NB4 (cell line): ENCODE data around the gene CLNS1A.

Source experiments
- DNase-seq: peaks from one replicate; pipeline ENCODE4 v3.0.0; 2010; ENCODE audit warnings: low read depth
- H3K4me3 ChIP-seq: one replicate; pipeline ENCODE4 v1.5.1; 2011; ENCODE audit warnings: mild to moderate bottlenecking, low read depth, low read length, moderate library complexity
- MAX ChIP-seq: IDR thresholded peaks from 2 replicates; pipeline ENCODE4 v1.6.1; 2011; ENCODE audit warnings: low read depth, low read length
- MYC ChIP-seq: IDR thresholded peaks from 2 replicates; pipeline ENCODE4 v1.6.1; 2011; ENCODE audit warnings: low read depth, low read length
- POLR2A ChIP-seq: IDR thresholded peaks from 2 replicates; pipeline ENCODE4 v1.6.1; 2011; ENCODE audit warnings: mild to moderate bottlenecking; ENCODE audit not compliant: insufficient read length; ENCODE audit errors: extremely low read depth
- TF ChIP-seq, protein P1 (sequence below): IDR thresholded peaks from one replicate; pipeline ENCODE4 v1.5.1; 2012; ENCODE audit warnings: low read depth, low read length

CLNS1A gene

DNA sequence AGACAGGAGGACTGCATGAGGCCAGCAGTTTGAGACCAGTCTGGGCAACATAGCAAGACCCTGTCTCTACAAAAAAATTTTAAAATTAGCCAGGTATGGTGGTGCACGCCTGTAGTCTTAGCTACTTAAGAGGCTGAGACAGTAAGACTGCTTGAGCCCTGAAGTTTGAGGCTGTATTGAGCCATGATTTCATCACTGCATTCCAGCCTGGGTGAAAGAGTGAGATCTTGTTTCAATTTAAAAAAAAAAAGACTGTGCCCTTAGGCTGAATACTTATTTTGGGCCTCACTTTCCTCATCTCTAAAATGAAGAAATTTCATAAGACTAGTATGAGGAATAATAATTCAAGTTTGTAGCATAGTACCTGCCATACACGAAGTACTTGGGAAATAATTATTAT lies 41.0 kb downstream of the CLNS1A start:
- no peak overlapping the region for H3K4me3 ChIP-seq
- no peak for TF ChIP-seq MAX
- TF ChIP-seq MYC, result no peak
- TF ChIP-seq, protein P1, sequence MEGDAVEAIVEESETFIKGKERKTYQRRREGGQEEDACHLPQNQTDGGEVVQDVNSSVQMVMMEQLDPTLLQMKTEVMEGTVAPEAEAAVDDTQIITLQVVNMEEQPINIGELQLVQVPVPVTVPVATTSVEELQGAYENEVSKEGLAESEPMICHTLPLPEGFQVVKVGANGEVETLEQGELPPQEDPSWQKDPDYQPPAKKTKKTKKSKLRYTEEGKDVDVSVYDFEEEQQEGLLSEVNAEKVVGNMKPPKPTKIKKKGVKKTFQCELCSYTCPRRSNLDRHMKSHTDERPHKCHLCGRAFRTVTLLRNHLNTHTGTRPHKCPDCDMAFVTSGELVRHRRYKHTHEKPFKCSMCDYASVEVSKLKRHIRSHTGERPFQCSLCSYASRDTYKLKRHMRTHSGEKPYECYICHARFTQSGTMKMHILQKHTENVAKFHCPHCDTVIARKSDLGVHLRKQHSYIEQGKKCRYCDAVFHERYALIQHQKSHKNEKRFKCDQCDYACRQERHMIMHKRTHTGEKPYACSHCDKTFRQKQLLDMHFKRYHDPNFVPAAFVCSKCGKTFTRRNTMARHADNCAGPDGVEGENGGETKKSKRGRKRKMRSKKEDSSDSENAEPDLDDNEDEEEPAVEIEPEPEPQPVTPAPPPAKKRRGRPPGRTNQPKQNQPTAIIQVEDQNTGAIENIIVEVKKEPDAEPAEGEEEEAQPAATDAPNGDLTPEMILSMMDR, result no peak
- no peak for TF ChIP-seq POLR2A
- DNase-seq, result no peak

DNA sequence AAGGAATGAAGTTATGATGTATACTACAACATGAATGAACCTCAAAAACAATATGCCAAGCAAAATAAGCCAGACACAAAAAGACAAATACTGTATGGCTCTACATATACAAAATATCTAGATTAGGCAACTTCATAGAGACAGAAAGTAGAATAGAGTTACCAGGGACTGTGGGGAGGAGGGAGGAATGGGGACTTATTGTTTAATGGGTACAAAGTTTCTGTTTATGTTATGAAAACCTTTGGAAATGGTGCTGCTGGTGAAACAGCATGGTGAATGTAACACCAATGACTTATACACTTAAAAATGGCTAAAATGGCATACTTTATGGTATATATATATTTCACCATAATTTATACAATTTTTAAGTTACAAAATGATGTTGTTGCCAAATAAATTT lies 43.7 kb downstream of the CLNS1A start:
- TF ChIP-seq POLR2A (no peak), MAX (no peak), MYC (no peak)
- TF ChIP-seq, protein P1, result no peak
- H3K4me3 ChIP-seq, result no peak overlapping the region
- DNase-seq, result no peak

DNA sequence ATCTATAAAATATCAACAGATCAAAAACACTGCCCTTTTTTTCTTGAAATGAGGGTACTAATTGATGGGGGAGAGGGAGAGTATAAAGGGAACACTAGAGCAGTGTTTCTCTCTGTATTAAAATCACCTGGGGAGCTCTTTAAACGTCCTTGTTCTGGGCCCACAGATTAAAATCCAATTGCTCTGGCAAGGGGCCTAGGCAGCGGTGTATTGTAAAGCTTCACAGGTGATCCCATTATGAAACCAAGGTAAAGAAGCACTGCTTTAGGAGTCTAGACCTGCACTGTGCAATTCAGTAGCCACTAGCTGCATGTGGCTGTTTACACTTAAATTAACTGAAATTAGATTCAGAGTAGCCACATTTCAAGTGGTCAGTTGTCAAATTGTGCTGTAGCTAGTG lies 44.9 kb downstream of the CLNS1A start:
- TF ChIP-seq MYC, result no peak
- no peak for DNase-seq
- H3K4me3 ChIP-seq, result no peak overlapping the region

GRCh38 chr11:77590194-77590782 lies 47.3 kb downstream of the CLNS1A start:
- peak overlapping the region; percentile 18 for H3K4me3 ChIP-seq
- TF ChIP-seq, protein P1, result no peak
- TF ChIP-seq POLR2A (no peak), MYC (no peak), MAX (no peak)
- DNase-seq, result peak; percentile 15

GRCh38 chr11:77589521-77590193 lies 47.9 kb downstream of the CLNS1A start, which contains the start of gene AQP11:
TSS of gene AQP11 (plus strand) at chr11:77589953. CDS start at chr11:77589993, 40 bp downstream.
- TF ChIP-seq MYC, result no peak
- TF ChIP-seq POLR2A, result no peak
- no peak for TF ChIP-seq MAX
- TF ChIP-seq, protein P1, result no peak
- DNase-seq, result peak; percentile 84
- peak within 1 kb of the TSS; percentile 56 for H3K4me3 ChIP-seq

DNA sequence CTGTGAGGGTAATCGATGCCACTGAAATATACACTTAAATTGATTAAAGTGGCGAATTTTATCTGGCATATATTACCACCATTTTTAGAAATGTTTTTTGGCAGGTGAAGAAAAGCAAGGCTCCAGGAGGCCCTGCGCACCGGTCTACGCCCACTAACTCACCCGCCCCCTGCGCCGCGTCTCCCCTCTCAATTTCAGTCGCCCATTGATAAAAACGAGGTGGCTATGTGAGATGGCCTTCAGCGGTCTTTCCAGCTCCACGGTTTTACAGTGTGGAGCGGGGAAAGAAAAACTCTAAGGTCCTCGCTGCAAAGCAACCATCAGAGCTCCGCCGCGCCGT lies 48.4 kb downstream of the CLNS1A start:
- DNase-seq, result no peak
- no peak for TF ChIP-seq MYC
- TF ChIP-seq MAX, result no peak
- no peak for TF ChIP-seq POLR2A
- TF ChIP-seq, protein P1, result no peak
- H3K4me3 ChIP-seq, result peak overlapping the region; percentile 56
